HCT116 (cell line): ENCODE results near the gene SLC34A3. TPM values are rescaled to one million over a fixed set of nuclear protein-coding genes. Genes with fewer than 3 reads are reported as not detected.
A peak's percentile ranks its signal among the peaks of the same experiment; 100 is the strongest.

Experiments used
- ATAC-seq: fragments of 200-7000 bp; cut with Tn5 transposase; 2 replicates; pipeline ENCODE4 v1.9.1; 2020; ENCODE audit warnings: mild to moderate bottlenecking, moderate library complexity
- BruUV-seq: library from RNA; stranded (reverse); fragments of 400-500 nt; replicated peaks from 2 replicates; lab custom pipeline; 2021; lab: Mats Ljungman, UMichigan
- CTCF ChIA-PET: fragments of 300-600 bp; sonication (Branson Sonifier 250); formaldehyde crosslinking; loops from one replicate; lab custom pipeline; 2021; ENCODE audit warnings: antibody characterized with exemption; lab: Charles Lee
- POLR2A ChIA-PET: fragments of 300-600, 350-600 bp; sonication (Branson Sonifier 250); formaldehyde crosslinking; loops from one replicate; lab custom pipeline; 2021; ENCODE audit warnings: antibody characterized with exemption; lab: Charles Lee
- RAD21 ChIA-PET, 2 experiments: fragments of 300-600 bp; sonication (Branson Sonifier 250); formaldehyde crosslinking; loops; one replicate each; lab custom pipeline; 2023; ENCODE audit warnings: low total read pairs in 2 of 2; ENCODE audit not compliant: uncharacterized antibody in 2 of 2, unreplicated experiment in 2 of 2, low non-redundant PET in 1 of 2; lab: Charles Lee
- DNase-seq: peaks from one replicate; pipeline ENCODE4 v3.0.0-alpha.2; 2010; ENCODE audit warnings: low read depth, low spot score
- H2AFZ ChIP-seq: fragments of 200-600 bp; shearing (Covaris generic), sonication (generic); 2 replicates; pipeline ENCODE4 v1.6.1; 2017; ENCODE audit warnings: low read depth, mixed run types, mixed read lengths, antibody characterized with exemption, low read length; ENCODE audit not compliant: poor library complexity, severe bottlenecking
- H3K27ac ChIP-seq: 2 replicates; pipeline ENCODE4 v1.5.1; 2012; ENCODE audit warnings: low read depth, low read length
- H3K27me3 ChIP-seq: fragments of 200-600 bp; sonication (generic); 2 replicates; pipeline ENCODE4 v1.6.1; 2016; ENCODE audit warnings: mixed run types, low read length, mixed read lengths; ENCODE audit not compliant: insufficient read depth
- H3K36me3 ChIP-seq, 2 experiments: fragments of 200-500 bp in 1 of 2; fragments of 200-600 bp in 1 of 2; sonication (Bioruptor generic) in 1 of 2; sonication (generic) in 1 of 2; 2 replicates each; pipeline versions ENCODE4 v1.5.1 to v1.6.1; 2014 to 2016; ENCODE audit warnings: low read length in 2 of 2, inconsistent platforms in 1 of 2, mixed read lengths in 1 of 2, mixed run types in 1 of 2; ENCODE audit not compliant: insufficient read depth in 2 of 2, control insufficient read depth in 1 of 2
- H3K4me1 ChIP-seq, 2 experiments: fragments of 200-600 bp in 1 of 2; sonication (generic) in 1 of 2; 2 replicates each; pipeline versions ENCODE4 v1.5.1 to v1.6.1; 2012 to 2017; ENCODE audit warnings: low read length in 2 of 2, inconsistent platforms in 1 of 2, mild to moderate bottlenecking in 1 of 2, mixed read lengths in 1 of 2, mixed run types in 1 of 2, moderate library complexity in 1 of 2; ENCODE audit not compliant: insufficient read depth in 2 of 2, control insufficient read depth in 1 of 2
- H3K4me2 ChIP-seq: fragments of 200-600 bp; sonication (generic); 2 replicates; pipeline ENCODE4 v1.6.1; 2017; ENCODE audit warnings: mixed run types, low read length, mixed read lengths
- H3K4me3 ChIP-seq, 2 experiments: fragments of 200-600 bp in 1 of 2; sonication (generic) in 1 of 2; replicated peaks in 1 of 2; 2 replicates each; pipeline ENCODE4 v1.5.1; 2011 to 2016; ENCODE audit warnings: low read length in 2 of 2, control low read depth in 1 of 2, low read depth in 1 of 2, mild to moderate bottlenecking in 1 of 2, mixed read lengths in 1 of 2, mixed run types in 1 of 2
- H3K79me2 ChIP-seq: fragments of 200-600 bp; sonication (generic); 2 replicates; pipeline ENCODE4 v1.6.1; 2017; ENCODE audit warnings: mild to moderate bottlenecking, mixed run types, low read length, moderate library complexity, mixed read lengths; ENCODE audit not compliant: insufficient read depth
- H3K9ac ChIP-seq: fragments of 200-600 bp; sonication (generic); 2 replicates; pipeline ENCODE4 v1.6.1; 2016; ENCODE audit warnings: low read length, mixed read lengths
- H3K9me2 ChIP-seq: fragments of 200-600 bp; sonication (generic), shearing (Covaris generic); 2 replicates; pipeline ENCODE4 v1.6.1; 2017; ENCODE audit warnings: mixed run types, mild to moderate bottlenecking, moderate library complexity; ENCODE audit not compliant: insufficient read depth
- H3K9me3 ChIP-seq, 2 experiments: fragments of 200-500 bp in 1 of 2; fragments of 200-600 bp in 1 of 2; sonication (Bioruptor generic) in 1 of 2; sonication (generic) in 1 of 2; 2 replicates each; pipeline ENCODE4 v1.6.1; 2014 to 2017; ENCODE audit warnings: low read length in 2 of 2, mixed read lengths in 2 of 2, inconsistent platforms in 1 of 2, low read depth in 1 of 2, mild to moderate bottlenecking in 1 of 2, mixed run types in 1 of 2, moderate library complexity in 1 of 2; ENCODE audit not compliant: control insufficient read depth in 1 of 2, insufficient read depth in 1 of 2
- H4K20me1 ChIP-seq: fragments of 200-600 bp; sonication (generic), shearing (Covaris generic); 2 replicates; pipeline ENCODE4 v1.6.1; 2017; ENCODE audit warnings: mixed run types, mild to moderate bottlenecking, moderate library complexity; ENCODE audit not compliant: insufficient read depth
- CBX3 ChIP-seq: IDR thresholded peaks from 2 replicates; pipeline ENCODE4 v1.6.1; 2012; ENCODE audit warnings: low read depth
- CTCF ChIP-seq, 3 experiments: fragments of 200-600 bp in 1 of 3; sonication (generic) in 1 of 3; IDR thresholded peaks in 2 of 3; conservative IDR thresholded peaks in 1 of 3; 2 replicates each; pipeline ENCODE4 v1.5.1; 2012 to 2017; ENCODE audit warnings: low read depth in 2 of 3, low read length in 2 of 3, antibody characterized with exemption in 1 of 3, borderline replicate concordance in 1 of 3, control low read depth in 1 of 3, mild to moderate bottlenecking in 1 of 3, mixed read lengths in 1 of 3, mixed run types in 1 of 3, moderate library complexity in 1 of 3; ENCODE audit not compliant: insufficient read depth in 1 of 3
- EGR1 ChIP-seq: IDR thresholded peaks from 2 replicates; pipeline ENCODE4 v1.6.1; 2012; ENCODE audit warnings: low read depth
- ELF1 ChIP-seq: IDR thresholded peaks from 2 replicates; pipeline ENCODE4 v1.6.1; 2012; ENCODE audit warnings: low read depth, borderline replicate concordance
- EZH2 ChIP-seq: fragments of 200-600 bp; sonication (generic); IDR thresholded peaks from 2 replicates; pipeline ENCODE4 v1.6.1; 2017; ENCODE audit warnings: antibody characterized with exemption, mixed run types
- EZH2phosphoT487 ChIP-seq: fragments of 200-600 bp; IDR thresholded peaks from 2 replicates; pipeline ENCODE4 v1.6.1; 2018; ENCODE audit warnings: antibody characterized with exemption, borderline replicate concordance
- FOSL1 ChIP-seq: IDR thresholded peaks from 2 replicates; pipeline ENCODE4 v1.6.1; 2012; ENCODE audit warnings: low read depth
- JUND ChIP-seq: IDR thresholded peaks from 2 replicates; pipeline ENCODE4 v1.6.1; 2012
- POLR2A ChIP-seq: IDR thresholded peaks from 2 replicates; pipeline ENCODE4 v1.7.0; 2011; ENCODE audit warnings: borderline replicate concordance; ENCODE audit not compliant: insufficient read depth, insufficient read length; ENCODE audit errors: extremely low read depth
- SIN3A ChIP-seq: IDR thresholded peaks from 2 replicates; pipeline ENCODE4 v1.6.1; 2012; ENCODE audit warnings: low read depth
- SP1 ChIP-seq: IDR thresholded peaks from 2 replicates; pipeline ENCODE4 v1.6.1; 2012; ENCODE audit warnings: low read depth
- YY1 ChIP-seq: IDR thresholded peaks from 2 replicates; pipeline ENCODE4 v1.6.1; 2011; ENCODE audit warnings: low read length, low read depth, moderate library complexity, mild to moderate bottlenecking; ENCODE audit not compliant: insufficient replicate concordance; ENCODE audit errors: extremely low read depth
- ZFX ChIP-seq: fragments of 450-650 bp; IDR thresholded peaks from 2 replicates; pipeline ENCODE4 v1.6.1; 2017
- ZNF274 ChIP-seq: fragments of 200-500 bp; sonication (Bioruptor generic); IDR thresholded peaks from 2 replicates; pipeline ENCODE4 v1.6.1; 2014; ENCODE audit warnings: mild to moderate bottlenecking, low read depth, low read length, inconsistent platforms
- intact Hi-C: fragments of 100-400 bp; cut with micrococcal nuclease; formaldehyde crosslinking; loops from 2 replicates; pipeline ENCODE4 v1.10.0; 2022
- total RNA-seq: library from RNA; stranded (reverse); gene quantifications from one replicate; pipeline ENCODE4 v1.2.1, GENCODE V29; 2021; ENCODE audit not compliant: unreplicated experiment

Gene SLC34A3
- total RNA-seq, 1 experiment from 2014 or later = 0.15 TPM

GRCh38 chr9:137202966-137203365 is 27.7 kb upstream of the SLC34A3 start:
- TF ChIP-seq EZH2 (no peak), CTCF (IDR thresholded peaks at IDR 0.05 in 2 of 3, conservative IDR thresholded peaks at IDR 0.05 in 1 of 3; ENCODE audit: borderline replicate concordance in 1 of 3, insufficient read depth in 1 of 3, low read depth in 2 of 3, low read length in 2 of 3) (no peak), EGR1 (no peak)
- H3K4me3 ChIP-seq = no peak overlapping the region
- H3K4me2 ChIP-seq = no peak overlapping the region
- H3K79me2 ChIP-seq = peaks cover 65% of the 10 kb centered on the region
- peaks cover 0 to 6% of the 10 kb centered on the region in 2 experiments; a peak in 2 of 4 replicates for H3K36me3 ChIP-seq
- no peak overlapping the region for H3K27ac ChIP-seq
- no peaks in the 10 kb centered on the region for H3K27me3 ChIP-seq
- no peak overlapping the region for H3K9ac ChIP-seq
- intact Hi-C loops = no loop called here
- ChIA-PET CTCF (no interaction called here), POLR2A (interaction anchor here (1.1 kb wide), 1 partner anchor 11 kb away, joined by 4 read pairs; no protein-coding TSS in a partner anchor), RAD21 (no interaction called here)
- DNase-seq (no peak), ATAC-seq (no peak)
- peaks cover 36 to 54% of the 10 kb centered on the region in 2 experiments for H3K4me1 ChIP-seq
- no peaks in the 10 kb centered on the region for H4K20me1 ChIP-seq
- no peak overlapping the region for H2AFZ ChIP-seq
- BruUV-seq = no TSS peak
- H3K9me2 ChIP-seq = no peaks in the 10 kb centered on the region
- H3K9me3 ChIP-seq = no peaks in the 10 kb centered on the region

GRCh38 chr9:137204731-137205125 is 26.0 kb upstream of the SLC34A3 start:
- CTCF ChIA-PET = no interaction called here
- Histone ChIP-seq H3K36me3 (peaks cover 0 to 9% of the 10 kb centered on the region in 2 experiments; a peak in 2 of 4 replicates), H3K9ac (peak overlapping the region; percentile 95), H3K4me1 (peaks cover 22 to 37% of the 10 kb centered on the region in 2 experiments), H3K4me2 (peak overlapping the region; percentile 93), H3K79me2 (peaks cover 62% of the 10 kb centered on the region), H3K4me3 (peak overlapping the region; percentile 91 to 98), H3K9me2 (no peaks in the 10 kb centered on the region), H2AFZ (no peak overlapping the region), H3K27ac (peak overlapping the region; percentile 78), H4K20me1 (no peaks in the 10 kb centered on the region), H3K9me3 (no peaks in the 10 kb centered on the region), H3K27me3 (no peaks in the 10 kb centered on the region)
- intact Hi-C loops = loop anchor here (2.0 kb wide), 1 partner anchor 18 kb away; the partner anchor contains the start of gene RNF208
- RAD21 ChIA-PET = no interaction called here
- DNase-seq (no peak), ATAC-seq (no peak)
- POLR2A ChIA-PET = interaction anchor here (1.9 to 2.1 kb wide), 2 partner anchors 16 to 18 kb away, joined by 6 read pairs; partner anchors contain the start of gene SSNA1
- BruUV-seq = no TSS peak
- TF ChIP-seq EZH2phosphoT487 (no peak), CTCF (IDR thresholded peaks at IDR 0.05 in 2 of 3, conservative IDR thresholded peaks at IDR 0.05 in 1 of 3; ENCODE audit: borderline replicate concordance in 1 of 3, insufficient read depth in 1 of 3, low read depth in 2 of 3, low read length in 2 of 3) (no peak), SIN3A (no peak), CBX3 (no peak), ZFX (no peak), POLR2A (no peak), ZNF274 (no peak), JUND (no peak), YY1 (no peak), SP1 (no peak), ELF1 (no peak), FOSL1 (no peak)
